BLaER1 (cell line): Measurements from ENCODE around the gene DUSP19.

Source experiments
- H3K27ac ChIP-seq: shearing (Covaris generic); formaldehyde crosslinking; 2 replicates; pipeline ENCODE4 v1.8.1; 2022
- H3K27me3 ChIP-seq: shearing (Covaris generic); formaldehyde crosslinking; 2 replicates; pipeline ENCODE4 v1.8.1; 2022
- H3K36me3 ChIP-seq: shearing (Covaris generic); formaldehyde crosslinking; 2 replicates; pipeline ENCODE4 v1.8.1; 2022
- H3K4me1 ChIP-seq: shearing (Covaris generic); formaldehyde crosslinking; 2 replicates; pipeline ENCODE4 v1.8.1; 2022
- H3K4me2 ChIP-seq: shearing (Covaris generic); formaldehyde crosslinking; 2 replicates; pipeline ENCODE4 v1.8.1; 2022
- H3K4me3 ChIP-seq: shearing (Covaris generic); formaldehyde crosslinking; 2 replicates; pipeline ENCODE4 v1.8.1; 2022
- H3K9ac ChIP-seq: shearing (Covaris generic); formaldehyde crosslinking; 2 replicates; pipeline ENCODE4 v1.8.1; 2022
- H3K9me3 ChIP-seq: shearing (Covaris generic); formaldehyde crosslinking; 2 replicates; pipeline ENCODE4 v1.8.1; 2022
- H4K20me1 ChIP-seq: shearing (Covaris generic); formaldehyde crosslinking; 2 replicates; pipeline ENCODE4 v1.8.1; 2022
- Cebpa-rat ChIP-seq: shearing (Covaris generic); IDR thresholded peaks from 2 replicates; pipeline ENCODE4 v1.8.1; 2022

The DUSP19 gene

GRCh38 chr2:183063083-183063482 is 15.5 kb upstream of the DUSP19 start:
- Histone ChIP-seq H4K20me1 (no peaks in the 10 kb centered on the region), H3K27ac (no peak overlapping the region), H3K9me3 (no peaks in the 10 kb centered on the region), H3K36me3 (no peaks in the 10 kb centered on the region), H3K4me1 (peaks cover 9% of the 10 kb centered on the region), H3K27me3 (no peaks in the 10 kb centered on the region), H3K4me2 (peak overlapping the region; percentile 1; the same call in 1 of the 2 replicates), H3K4me3 (no peak overlapping the region), H3K9ac (no peak overlapping the region)
- no peak for TF ChIP-seq Cebpa-rat

DNA sequence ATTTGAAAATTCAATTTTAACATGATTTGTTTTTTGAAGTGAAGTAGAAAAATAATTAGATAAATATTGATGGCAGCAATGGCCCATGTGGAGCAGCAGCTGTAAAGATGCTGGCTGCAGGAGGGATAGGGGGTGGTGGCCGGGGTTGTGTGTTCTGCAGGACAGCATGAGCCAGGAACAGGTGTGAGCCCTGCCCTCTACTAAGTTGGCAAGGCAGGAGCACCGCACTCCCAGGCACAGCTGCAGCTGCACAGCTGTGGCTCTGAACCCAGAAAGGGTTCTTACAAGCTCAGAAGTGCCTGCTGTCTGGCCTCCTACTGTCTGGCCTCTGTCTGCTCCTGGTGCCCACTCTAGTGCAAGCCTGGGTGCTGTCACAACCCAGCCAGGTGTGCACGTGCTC is 10.0 kb upstream of the DUSP19 start:
- Histone ChIP-seq H3K36me3 (no peaks in the 10 kb centered on the region), H3K4me3 (no peak overlapping the region), H3K9ac (no peak overlapping the region), H3K27me3 (no peaks in the 10 kb centered on the region), H3K27ac (no peak overlapping the region), H3K9me3 (peaks cover 29% of the 10 kb centered on the region), H3K4me1 (no peaks in the 10 kb centered on the region), H3K4me2 (no peak overlapping the region), H4K20me1 (no peaks in the 10 kb centered on the region)
- TF ChIP-seq Cebpa-rat, result no peak

- Histone ChIP-seq H3K9me3 (peaks cover 29% of the 10 kb centered on the region), H3K36me3 (no peaks in the 10 kb centered on the region), H3K27ac (no peak overlapping the region), H3K4me1 (no peaks in the 10 kb centered on the region), H3K4me2 (no peak overlapping the region), H3K27me3 (no peaks in the 10 kb centered on the region), H3K9ac (no peak overlapping the region), H4K20me1 (no peaks in the 10 kb centered on the region), H3K4me3 (no peak overlapping the region)
- TF ChIP-seq Cebpa-rat, result no peak
Observed at GRCh38 chr2:183069174-183069573, 9.4 kb upstream of the DUSP19 start.

DNA sequence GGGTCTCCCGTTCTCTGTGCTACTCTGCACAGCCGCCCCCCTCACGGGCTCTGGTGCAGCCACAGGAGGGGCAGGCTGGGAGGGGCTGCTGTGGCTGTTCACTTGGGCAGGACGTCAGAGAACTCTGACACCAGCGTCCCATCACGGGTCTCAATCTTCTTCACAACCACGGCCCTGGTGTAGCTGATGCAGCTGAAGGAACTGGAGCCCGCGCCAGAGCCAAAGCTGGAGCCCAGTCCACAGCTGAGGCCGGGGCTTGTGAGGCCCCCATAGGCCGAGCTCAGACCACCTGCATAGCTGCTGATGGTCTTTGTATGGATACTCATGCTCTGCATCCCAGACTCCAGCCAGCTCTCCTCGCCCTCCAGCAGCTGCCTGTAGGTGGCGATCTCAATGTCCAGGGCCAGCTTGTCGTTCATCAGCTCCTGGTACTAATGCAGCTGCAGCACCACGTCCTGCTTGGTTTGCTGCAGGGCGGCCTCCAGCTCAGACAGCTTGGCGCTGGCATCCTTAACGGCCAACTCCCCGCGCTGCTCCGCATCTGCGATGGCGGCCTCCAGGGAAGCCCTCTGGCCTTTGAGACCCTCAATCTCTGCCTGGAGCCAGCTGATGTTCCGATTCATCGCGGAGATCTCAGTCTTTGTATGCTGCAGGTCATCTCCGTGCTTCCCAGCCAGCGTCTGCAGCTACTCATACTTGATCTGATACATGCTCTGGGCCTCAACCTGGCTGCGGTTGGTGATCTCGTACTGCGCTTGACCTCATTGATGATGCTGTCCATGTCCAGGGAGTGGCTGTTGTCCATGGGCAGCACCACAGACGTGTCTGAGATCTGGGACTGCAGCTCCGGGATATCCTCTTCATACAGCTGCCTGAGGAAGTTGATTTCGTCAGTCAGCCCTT is 7.4 kb upstream of the DUSP19 start:
- no peak overlapping the region for H3K4me2 ChIP-seq

DNA sequence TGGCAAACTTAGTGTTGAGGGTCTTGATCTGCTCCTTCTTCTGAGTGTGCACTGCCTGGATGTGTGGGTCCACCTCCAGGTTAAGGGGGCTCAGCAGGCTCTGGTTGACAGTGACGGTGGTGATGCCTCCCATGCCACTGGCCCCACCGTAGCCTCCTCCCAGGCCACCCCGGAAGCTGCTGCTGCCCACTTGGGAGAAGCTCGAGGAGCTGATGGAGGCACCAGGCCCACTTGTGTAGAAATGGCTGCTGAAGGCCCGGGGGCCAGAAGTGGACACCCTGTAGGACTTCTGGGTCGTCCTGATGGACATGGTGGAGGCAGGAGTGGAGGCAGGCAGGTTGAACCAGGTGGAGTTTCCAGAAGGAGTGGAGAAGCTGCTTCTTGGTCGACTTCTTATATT is 6.4 kb upstream of the DUSP19 start:
- Histone ChIP-seq H3K4me1 (no peaks in the 10 kb centered on the region), H3K9ac (no peak overlapping the region), H3K4me2 (no peak overlapping the region), H4K20me1 (no peaks in the 10 kb centered on the region), H3K4me3 (no peak overlapping the region), H3K27ac (no peak overlapping the region), H3K9me3 (peaks cover 29% of the 10 kb centered on the region), H3K27me3 (no peaks in the 10 kb centered on the region), H3K36me3 (no peaks in the 10 kb centered on the region)
- TF ChIP-seq Cebpa-rat, result no peak

More for the DNA sequence above, 7.4 kb upstream of the DUSP19 start:
- Histone ChIP-seq H3K9ac (no peak overlapping the region), H3K9me3 (peaks cover 29% of the 10 kb centered on the region), H3K27ac (no peak overlapping the region), H3K4me1 (no peaks in the 10 kb centered on the region), H4K20me1 (no peaks in the 10 kb centered on the region), H3K4me3 (no peak overlapping the region), H3K36me3 (no peaks in the 10 kb centered on the region), H3K27me3 (no peaks in the 10 kb centered on the region)
- TF ChIP-seq Cebpa-rat, result no peak

DNA sequence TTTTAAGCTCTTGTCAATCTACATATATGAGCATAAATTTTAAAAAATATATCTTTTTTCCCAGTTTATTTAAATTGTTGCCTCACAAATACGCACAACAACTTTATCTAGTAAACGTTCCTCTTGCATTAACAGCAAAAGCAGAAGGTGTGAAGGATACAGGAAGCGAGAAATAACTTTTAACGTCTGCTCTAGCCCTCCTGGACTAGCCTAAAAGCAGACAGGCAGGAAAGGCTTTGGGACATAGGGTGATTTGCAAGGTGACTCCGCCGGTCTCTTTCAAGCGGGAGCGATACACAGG is 434 bp upstream of the DUSP19 start:
- no peaks in the 10 kb centered on the region for H4K20me1 ChIP-seq
- peak overlapping the region; percentile 69 for H3K4me2 ChIP-seq
- H3K36me3 ChIP-seq, result no peaks in the 10 kb centered on the region
- H3K4me3 ChIP-seq, result peak overlapping the region; percentile 80
- H3K27me3 ChIP-seq, result no peaks in the 10 kb centered on the region
- peak overlapping the region; percentile 68 for H3K9ac ChIP-seq
- no peaks in the 10 kb centered on the region for H3K9me3 ChIP-seq
- TF ChIP-seq Cebpa-rat, result no peak
- peaks cover 15% of the 10 kb centered on the region for H3K4me1 ChIP-seq
- H3K27ac ChIP-seq, result peak overlapping the region; percentile 25

DNA sequence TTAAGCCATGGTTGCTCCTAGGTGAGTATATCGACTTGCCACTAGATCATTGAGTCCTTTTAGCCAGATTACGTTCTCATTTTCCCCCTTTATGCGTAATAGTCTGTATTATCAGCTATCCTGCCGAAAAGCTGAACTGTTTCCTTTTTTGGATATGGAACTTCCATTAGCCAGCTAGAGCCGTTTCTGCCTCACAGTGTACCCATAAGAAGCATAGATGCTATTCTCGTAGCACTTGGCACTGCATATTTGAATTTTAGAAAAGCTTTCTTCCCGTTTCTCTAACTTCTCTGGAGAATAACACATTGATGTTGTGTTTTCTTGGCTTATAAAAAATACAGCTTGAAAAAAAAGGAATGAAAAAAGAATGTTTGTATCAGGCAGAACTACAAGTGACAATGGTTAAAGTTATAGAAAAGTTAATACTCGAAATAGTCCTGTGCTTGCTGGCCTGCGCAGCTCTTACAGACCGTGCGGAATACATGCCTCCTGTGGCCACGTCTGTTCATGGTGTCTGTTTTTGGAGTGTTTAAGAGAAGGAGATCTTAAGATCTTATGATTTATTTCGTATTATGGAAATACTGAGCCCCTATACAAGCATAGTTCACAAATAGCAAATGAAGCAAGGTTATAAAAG is 710 bp downstream of the DUSP19 start:
- Histone ChIP-seq H3K9ac (peak overlapping the region; percentile 68), H3K9me3 (no peaks in the 10 kb centered on the region), H3K4me1 (peaks cover 15% of the 10 kb centered on the region), H3K4me3 (peak overlapping the region; percentile 80), H4K20me1 (no peaks in the 10 kb centered on the region), H3K27me3 (no peaks in the 10 kb centered on the region), H3K27ac (peak overlapping the region; percentile 25; the same call in 1 of the 2 replicates), H3K36me3 (no peaks in the 10 kb centered on the region), H3K4me2 (peak overlapping the region; percentile 69)
- no peak for TF ChIP-seq Cebpa-rat

DNA sequence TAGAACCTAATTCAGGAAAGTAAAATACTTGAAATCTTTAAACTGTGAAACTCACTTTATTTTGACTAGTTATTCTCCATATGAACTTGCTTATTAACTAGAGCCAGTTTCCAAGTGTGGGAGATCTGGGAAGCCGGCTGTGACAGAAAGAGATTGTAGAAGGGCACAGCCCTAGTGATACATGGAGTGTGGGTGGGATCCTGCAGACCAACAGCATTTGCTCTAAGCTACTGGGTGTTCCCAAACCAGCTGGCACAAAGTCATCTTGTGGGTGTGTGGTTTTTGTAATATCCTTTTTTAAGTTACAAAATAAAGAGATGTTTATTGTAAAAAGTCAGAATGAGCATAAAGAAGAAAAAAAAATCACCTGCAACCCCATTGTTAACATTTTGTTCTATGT is 3.4 kb downstream of the DUSP19 start:
- Histone ChIP-seq H3K4me1 (peaks cover 15% of the 10 kb centered on the region), H4K20me1 (no peaks in the 10 kb centered on the region), H3K4me3 (no peak overlapping the region), H3K36me3 (no peaks in the 10 kb centered on the region), H3K9ac (no peak overlapping the region), H3K4me2 (no peak overlapping the region), H3K27me3 (no peaks in the 10 kb centered on the region), H3K9me3 (no peaks in the 10 kb centered on the region), H3K27ac (no peak overlapping the region)
- TF ChIP-seq Cebpa-rat, result no peak

DNA sequence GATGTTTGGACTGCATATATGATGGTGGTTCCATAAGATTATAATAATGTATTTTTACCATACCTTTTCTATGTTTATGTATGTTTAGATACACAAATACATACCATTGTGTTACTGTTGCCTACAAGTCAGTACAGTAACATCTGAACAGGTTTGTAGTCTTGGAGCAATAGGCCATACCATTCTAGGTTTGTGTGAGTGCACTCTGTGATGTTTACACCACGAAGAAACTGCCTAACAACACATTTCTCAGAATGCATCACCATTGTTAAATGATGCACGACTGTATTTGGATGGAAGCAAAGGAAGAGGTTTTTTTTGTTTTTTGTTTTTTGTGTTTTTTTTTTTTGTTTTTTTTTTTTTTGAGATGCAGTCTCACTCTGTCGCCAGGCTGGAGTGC is 9.5 kb downstream of the DUSP19 start:
- TF ChIP-seq Cebpa-rat, result no peak
- Histone ChIP-seq H3K27ac (no peak overlapping the region), H3K9me3 (no peaks in the 10 kb centered on the region), H3K4me2 (no peak overlapping the region), H3K36me3 (no peaks in the 10 kb centered on the region), H3K4me3 (no peak overlapping the region), H3K4me1 (peaks cover 12% of the 10 kb centered on the region), H3K27me3 (no peaks in the 10 kb centered on the region), H4K20me1 (no peaks in the 10 kb centered on the region), H3K9ac (no peak overlapping the region)

DNA sequence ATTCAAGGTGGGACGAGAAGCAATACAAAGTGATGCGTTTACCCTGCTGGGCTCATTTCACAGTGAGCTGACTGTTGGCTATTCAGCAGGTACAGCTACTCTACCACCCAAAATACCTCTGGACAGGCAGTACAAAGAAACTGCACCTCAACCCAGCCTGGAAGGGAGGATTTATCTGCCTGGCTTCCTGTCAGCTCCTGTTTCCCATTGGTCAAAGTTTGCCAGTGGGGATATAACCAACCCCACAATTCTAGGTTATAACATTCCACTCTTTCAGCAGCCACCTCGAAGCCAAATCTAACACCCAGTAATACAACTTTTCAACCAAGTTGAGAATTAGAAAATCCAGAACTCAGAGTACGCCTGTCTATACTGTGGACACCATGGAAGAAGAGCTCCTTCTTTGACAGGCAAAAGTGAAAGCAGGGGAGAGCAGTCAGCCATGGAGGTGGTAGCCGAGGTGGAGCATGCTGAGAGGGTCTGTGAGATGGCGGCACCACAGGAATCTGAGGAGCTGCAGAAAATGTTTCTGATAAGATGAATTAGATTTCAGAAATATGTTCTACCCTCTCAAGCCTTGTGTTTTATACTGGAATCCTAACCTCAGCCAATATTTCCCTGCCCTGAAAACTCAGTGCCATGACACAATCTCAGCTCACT is 10.8 kb downstream of the DUSP19 start:
- H3K4me2 ChIP-seq, result peak overlapping the region; percentile 66
- no peak overlapping the region for H3K27ac ChIP-seq
- no peak overlapping the region for H3K9ac ChIP-seq
- H3K36me3 ChIP-seq, result no peaks in the 10 kb centered on the region
- no peaks in the 10 kb centered on the region for H3K9me3 ChIP-seq
- peaks cover 12% of the 10 kb centered on the region for H3K4me1 ChIP-seq
- no peaks in the 10 kb centered on the region for H3K27me3 ChIP-seq
- H3K4me3 ChIP-seq, result peak overlapping the region; percentile 8; the same call in 1 of the 2 replicates
- no peak for TF ChIP-seq Cebpa-rat
- H4K20me1 ChIP-seq, result no peaks in the 10 kb centered on the region
